ENCODE results near the gene TSPY8.
"Not testable (repeated sequence)": the region's sequence is repeated elsewhere in the genome, so short reads cannot be mapped to it uniquely, and the experiment has no call there.

TSPY8 gene

GRCh38 chrY:9357497-9357896, at the start of gene TSPY8:
TSS of gene TSPY8 (plus strand) at chrY:9357797. CDS start at chrY:9357843, 46 bp downstream.
- not testable (repeated sequence) for DNase-seq

- no peak for DNase-seq
Measured at GRCh38 chrY:9320996-9321395, 36.6 kb upstream of the TSPY8 start.

GRCh38 chrY:9337164-9337563, 20.4 kb upstream of the TSPY8 start, which contains the start of gene TSPY4:
TSS of gene TSPY4 (plus strand) at chrY:9337464. CDS start at chrY:9337510, 46 bp downstream.
- DNase-seq = not testable (repeated sequence)

GRCh38 chrY:9396527-9396926, 38.9 kb downstream of the TSPY8 start:
- not testable (repeated sequence) for DNase-seq

GRCh38 chrY:9398121-9398520, 40.5 kb downstream of the TSPY8 start, which contains the start of gene TSPY3:
TSS of gene TSPY3 (plus strand) at chrY:9398421. CDS start at chrY:9398467, 46 bp downstream.
- DNase-seq = not testable (repeated sequence)
